Vagina (tissue), 2 donors: Measurements from ENCODE around the gene ACSL1. TPM values are rescaled to one million over a fixed set of nuclear protein-coding genes. Genes with fewer than 3 reads are reported as not detected.

Source experiments
- DNase-seq, 2 donors: peaks; one replicate each; pipeline ENCODE4 v3.0.0-alpha.2; 2017; ENCODE audit errors: extremely low spot score in 2 of 2
- H3K27ac ChIP-seq: fragments of 200-600 bp; sonication (generic); one replicate; pipeline ENCODE4 v1.5.1; 2019
- H3K27me3 ChIP-seq: fragments of 200-600 bp; sonication (generic); one replicate; pipeline ENCODE4 v1.5.1; 2019
- H3K36me3 ChIP-seq, 2 donors: fragments of 200-600 bp; sonication (generic); one replicate each; pipeline ENCODE4 v1.5.1; 2017 to 2019
- H3K4me1 ChIP-seq: fragments of 200-600 bp; sonication (generic); one replicate; pipeline ENCODE4 v1.5.1; 2019
- H3K4me3 ChIP-seq, 2 donors: fragments of 200-600 bp; sonication (generic); 1 replicate in 1 of 2; 2 replicates in 1 of 2; pipeline ENCODE4 v1.5.1; 2016 to 2019
- H3K9me3 ChIP-seq: fragments of 200-600 bp; sonication (generic); one replicate; pipeline ENCODE4 v1.5.1; 2019
- POLR2A ChIP-seq, 2 donors: fragments of 450-650 bp; IDR thresholded peaks; one replicate each; pipeline ENCODE4 v1.6.1; 2017; ENCODE audit warnings: antibody characterized with exemption in 2 of 2, mild to moderate bottlenecking in 2 of 2, moderate library complexity in 2 of 2
- POLR2AphosphoS5 ChIP-seq, 2 donors: sonication (generic); formaldehyde crosslinking; IDR thresholded peaks; one replicate each; pipeline ENCODE4 v1.9.0; 2017; ENCODE audit warnings: antibody characterized with exemption in 2 of 2, mild to moderate bottlenecking in 2 of 2, low read depth in 1 of 2; ENCODE audit not compliant: insufficient read depth in 1 of 2
- intact Hi-C: fragments of 100-400 bp; cut with DNase I; formaldehyde crosslinking; loops from one replicate; pipeline ENCODE4 v1.15.1; 2023
- total RNA-seq: library from RNA; depleted of rRNA; stranded (reverse); fragments of >200 nt; gene quantifications from one replicate; pipeline ENCODE4 v1.2.3, GENCODE V29; 2016
- TF ChIP-seq, protein P1 (sequence below), 3 experiments: fragments of 450-650 bp in 2 of 3; fragments of 200-600 bp in 1 of 3; sonication (generic) in 1 of 3; IDR thresholded peaks; one replicate each; pipeline ENCODE4 v1.5.1; 2017 to 2019; ENCODE audit warnings: antibody characterized with exemption in 3 of 3, mild to moderate bottlenecking in 2 of 3, moderate library complexity in 2 of 3

The ACSL1 gene
- total RNA-seq, 1 donor from 2014 or later, result 106 TPM

DNA sequence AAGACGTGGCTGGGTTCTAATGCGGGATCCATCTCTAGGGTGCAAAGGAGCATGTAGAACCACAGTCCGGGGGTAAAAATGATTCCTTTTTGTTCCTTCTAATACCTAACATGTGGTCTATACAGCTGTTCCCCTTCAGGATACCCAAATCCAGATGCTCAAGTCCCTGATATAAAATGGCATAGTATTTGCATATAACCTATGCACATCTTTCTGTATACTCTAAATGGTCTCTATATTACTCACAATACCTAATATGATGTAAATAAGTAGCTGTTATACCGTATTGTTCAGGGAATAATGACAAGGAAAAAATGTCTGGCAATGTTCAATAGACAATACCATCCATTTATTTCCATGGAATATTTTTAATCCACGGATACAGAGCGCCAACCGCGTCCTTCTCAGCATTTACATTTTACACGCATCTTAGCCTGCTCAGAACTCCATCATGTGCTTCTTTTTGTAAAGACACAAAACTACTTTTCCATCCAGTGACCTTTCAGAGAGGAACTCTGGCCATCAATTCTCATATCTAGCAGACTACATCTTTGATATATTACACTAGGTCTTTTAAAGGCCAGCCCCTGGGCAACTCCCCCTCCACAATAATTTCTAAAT lies 31.9 kb downstream of the ACSL1 start:
- Histone ChIP-seq H3K9me3 (no peaks in the 10 kb centered on the region), H3K27me3 (no peaks in the 10 kb centered on the region), H3K27ac (peak overlapping the region; percentile 32), H3K36me3 (no peaks in the 10 kb centered on the region), H3K4me1 (peaks cover 15% of the 10 kb centered on the region), H3K4me3 (no peak overlapping the region)
- intact Hi-C loops, result no loop called here
- TF ChIP-seq, protein P1, sequence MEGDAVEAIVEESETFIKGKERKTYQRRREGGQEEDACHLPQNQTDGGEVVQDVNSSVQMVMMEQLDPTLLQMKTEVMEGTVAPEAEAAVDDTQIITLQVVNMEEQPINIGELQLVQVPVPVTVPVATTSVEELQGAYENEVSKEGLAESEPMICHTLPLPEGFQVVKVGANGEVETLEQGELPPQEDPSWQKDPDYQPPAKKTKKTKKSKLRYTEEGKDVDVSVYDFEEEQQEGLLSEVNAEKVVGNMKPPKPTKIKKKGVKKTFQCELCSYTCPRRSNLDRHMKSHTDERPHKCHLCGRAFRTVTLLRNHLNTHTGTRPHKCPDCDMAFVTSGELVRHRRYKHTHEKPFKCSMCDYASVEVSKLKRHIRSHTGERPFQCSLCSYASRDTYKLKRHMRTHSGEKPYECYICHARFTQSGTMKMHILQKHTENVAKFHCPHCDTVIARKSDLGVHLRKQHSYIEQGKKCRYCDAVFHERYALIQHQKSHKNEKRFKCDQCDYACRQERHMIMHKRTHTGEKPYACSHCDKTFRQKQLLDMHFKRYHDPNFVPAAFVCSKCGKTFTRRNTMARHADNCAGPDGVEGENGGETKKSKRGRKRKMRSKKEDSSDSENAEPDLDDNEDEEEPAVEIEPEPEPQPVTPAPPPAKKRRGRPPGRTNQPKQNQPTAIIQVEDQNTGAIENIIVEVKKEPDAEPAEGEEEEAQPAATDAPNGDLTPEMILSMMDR (IDR thresholded peaks at IDR 0.05), result no peak
- TF ChIP-seq POLR2A (IDR thresholded peaks at IDR 0.05) (no peak), POLR2AphosphoS5 (IDR thresholded peaks at IDR 0.05; ENCODE audit: insufficient read depth in 1 of 2, low read depth in 1 of 2) (no peak)
- no peak for DNase-seq

DNA sequence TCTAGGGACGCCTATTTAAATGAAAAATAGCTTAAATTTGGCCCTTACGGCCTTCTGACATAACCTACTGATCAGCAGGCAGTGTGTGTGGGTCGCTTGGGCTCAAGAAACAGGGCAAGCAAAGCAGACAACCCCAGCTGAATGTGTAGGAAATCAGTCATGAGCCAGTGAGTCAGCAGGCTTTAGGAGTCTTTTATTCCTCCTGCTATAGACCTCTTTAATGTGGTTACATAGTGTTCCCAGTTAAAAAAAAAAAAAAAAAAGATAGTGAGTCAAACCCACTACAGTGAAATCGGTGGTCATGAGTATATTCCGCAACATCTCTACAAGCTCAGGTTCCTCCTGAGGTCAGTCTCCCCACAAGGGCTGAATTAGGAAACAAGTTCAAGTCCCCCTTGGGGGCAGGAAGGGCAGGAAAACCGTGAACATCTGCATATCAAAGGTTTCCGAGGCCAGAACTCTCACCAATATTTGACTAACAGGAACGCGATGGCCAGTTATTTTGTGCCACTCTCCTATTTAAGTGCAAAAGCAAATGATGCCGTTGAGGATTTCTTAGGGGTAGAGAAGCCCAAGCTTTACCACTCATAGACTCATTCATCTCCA lies 32.7 kb downstream of the ACSL1 start:
- Histone ChIP-seq H3K36me3 (peaks cover 0 to 7% of the 10 kb centered on the region in 2 donors), H3K27me3 (no peaks in the 10 kb centered on the region), H3K27ac (peak overlapping the region; percentile 72), H3K4me3 (no peak overlapping the region), H3K9me3 (no peaks in the 10 kb centered on the region), H3K4me1 (peaks cover 15% of the 10 kb centered on the region)
- no peak for TF ChIP-seq POLR2A (IDR thresholded peaks at IDR 0.05)
- TF ChIP-seq POLR2AphosphoS5 (IDR thresholded peaks at IDR 0.05; ENCODE audit: insufficient read depth in 1 of 2, low read depth in 1 of 2), result peak in 1 of 2 donors; percentile 70
- TF ChIP-seq, protein P1 (IDR thresholded peaks at IDR 0.05), result no peak
- intact Hi-C loops, result no loop called here
- DNase-seq, result no peak

DNA sequence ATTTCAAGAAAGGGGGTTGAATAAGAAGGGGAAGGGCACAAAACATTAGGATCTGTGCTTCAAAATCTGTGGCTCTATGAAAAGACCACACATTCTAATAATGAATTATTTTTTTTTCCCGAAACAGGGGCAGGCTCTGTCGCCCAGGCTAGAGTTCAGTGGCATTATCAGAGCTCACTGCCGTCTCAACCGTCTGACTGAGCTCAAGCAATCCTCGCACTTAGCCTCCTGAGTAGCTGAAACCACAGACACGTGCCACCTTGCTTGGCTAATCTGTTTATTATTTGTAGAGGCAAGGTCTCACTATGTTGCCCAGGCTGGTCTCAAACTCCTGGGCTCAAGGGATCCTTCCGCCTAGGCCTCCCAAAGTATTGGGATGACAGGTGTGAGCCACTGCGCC lies 33.4 kb downstream of the ACSL1 start:
- Histone ChIP-seq H3K27ac (peak overlapping the region; percentile 72), H3K4me3 (no peak overlapping the region), H3K27me3 (no peaks in the 10 kb centered on the region), H3K36me3 (peaks cover 0 to 15% of the 10 kb centered on the region in 2 donors), H3K4me1 (peaks cover 15% of the 10 kb centered on the region), H3K9me3 (no peaks in the 10 kb centered on the region)
- intact Hi-C loops, result no loop called here
- TF ChIP-seq POLR2AphosphoS5 (IDR thresholded peaks at IDR 0.05; ENCODE audit: insufficient read depth in 1 of 2, low read depth in 1 of 2) (no peak), POLR2A (IDR thresholded peaks at IDR 0.05) (no peak)
- TF ChIP-seq, protein P1 (IDR thresholded peaks at IDR 0.05), result no peak
- no peak for DNase-seq

- no peak overlapping the region for H3K4me3 ChIP-seq
- peaks cover 15% of the 10 kb centered on the region for H3K4me1 ChIP-seq
- TF ChIP-seq, protein P1 (IDR thresholded peaks at IDR 0.05), result no peak
- TF ChIP-seq POLR2AphosphoS5 (IDR thresholded peaks at IDR 0.05; ENCODE audit: insufficient read depth in 1 of 2, low read depth in 1 of 2) (no peak), POLR2A (IDR thresholded peaks at IDR 0.05) (no peak)
- no peaks in the 10 kb centered on the region for H3K9me3 ChIP-seq
- no peak overlapping the region for H3K27ac ChIP-seq
- peaks cover 0 to 27% of the 10 kb centered on the region in 2 donors for H3K36me3 ChIP-seq
- H3K27me3 ChIP-seq, result no peaks in the 10 kb centered on the region
- intact Hi-C loops, result no loop called here
- DNase-seq, result no peak
Observed at GRCh38 chr4:184790826-184791225, 34.9 kb downstream of the ACSL1 start.
